NCI-H146 (cell line): ENCODE data around the gene DLGAP4.

ENCODE experiments used
- DNase-seq: peaks from one replicate; lab custom pipeline; 2025; lab: John Stamatoyannopoulos, UW

Gene DLGAP4

GRCh38 chr20:36308986-36309385 lies 2.8 kb downstream of the DLGAP4 start:
- no peak for DNase-seq

GRCh38 chr20:36309643-36310042 lies 3.5 kb downstream of the DLGAP4 start:
- no peak for DNase-seq

GRCh38 chr20:36310215-36310981 lies 4.3 kb downstream of the DLGAP4 start:
- DNase-seq: no peak

- no peak for DNase-seq
Measured at GRCh38 chr20:36311141-36311853, 5.2 kb downstream of the DLGAP4 start.

GRCh38 chr20:36311854-36312723 lies 6.0 kb downstream of the DLGAP4 start:
- DNase-seq: no peak

GRCh38 chr20:36312724-36313441 lies 6.7 kb downstream of the DLGAP4 start:
- DNase-seq: no peak

- DNase-seq: no peak
Measured at GRCh38 chr20:36313476-36313875, 7.3 kb downstream of the DLGAP4 start.

GRCh38 chr20:36313926-36314325 lies 7.8 kb downstream of the DLGAP4 start:
- DNase-seq: no peak

GRCh38 chr20:36314734-36315544 lies 8.8 kb downstream of the DLGAP4 start:
- peak; percentile 33 for DNase-seq

- DNase-seq: peak; percentile 15
Measured at GRCh38 chr20:36315545-36316351, 9.6 kb downstream of the DLGAP4 start.

GRCh38 chr20:36317675-36318074 lies 11.5 kb downstream of the DLGAP4 start:
- DNase-seq: no peak

- DNase-seq: peak; percentile 71
Measured at GRCh38 chr20:36318166-36318565, 12.0 kb downstream of the DLGAP4 start.

GRCh38 chr20:36319356-36320260 lies 13.5 kb downstream of the DLGAP4 start:
- no peak for DNase-seq

- DNase-seq: no peak
Measured at GRCh38 chr20:36320261-36320897, 14.2 kb downstream of the DLGAP4 start.

GRCh38 chr20:36320898-36321695 lies 15.0 kb downstream of the DLGAP4 start:
- no peak for DNase-seq

- DNase-seq: no peak
Measured at GRCh38 chr20:36322131-36322530, 16.0 kb downstream of the DLGAP4 start.

- no peak for DNase-seq
Measured at GRCh38 chr20:36330091-36330490, 24.0 kb downstream of the DLGAP4 start.

GRCh38 chr20:36331209-36331608 lies 25.1 kb downstream of the DLGAP4 start:
- peak; percentile 30 for DNase-seq
